ENCODE measurements around the gene TRAPPC12. TPM values are rescaled to one million over a fixed set of nuclear protein-coding genes. Genes with fewer than 3 reads are reported as not detected.

Gene TRAPPC12
- total RNA-seq, 2 donors from 2014 or later = 66.5 to 80.4 TPM

DNA sequence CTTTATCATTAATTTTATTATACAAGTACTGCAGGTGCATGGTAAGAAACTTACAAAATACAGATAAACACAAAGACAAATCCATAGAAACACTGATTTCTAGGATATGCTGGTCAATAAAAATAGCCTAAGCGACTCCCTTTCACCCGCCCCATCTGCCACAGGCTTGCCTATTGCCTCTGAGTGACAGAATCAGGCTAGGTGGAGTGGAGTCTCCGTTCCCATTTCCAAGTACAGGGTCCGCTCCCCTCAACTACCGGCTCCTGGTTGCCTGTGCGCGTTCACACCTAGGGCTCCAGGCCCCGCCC, 201 bp upstream of the TRAPPC12 start:
- Mint-ChIP-seq H3K27me3 (no peaks in the 10 kb centered on the region), H3K27ac (peak overlapping the region; percentile 95), H3K4me3 (peak overlapping the region; percentile 92), H3K36me3 (ENCODE audit: low read depth) (peaks cover 3% of the 10 kb centered on the region), H3K4me1 (peaks cover 32% of the 10 kb centered on the region)
- no peak for DNase-seq
- no peak for ATAC-seq
- H3K9me3 ChIP-seq (ENCODE audit: control insufficient read depth, low read length, poor library complexity, severe bottlenecking) = no peaks in the 10 kb centered on the region

GRCh38 chr2:3386448-3386958, 7.0 kb downstream of the TRAPPC12 start:
- peaks cover 8% of the 10 kb centered on the region for H3K36me3 Mint-ChIP-seq (ENCODE audit: low read depth)
- no peak overlapping the region for H3K27ac Mint-ChIP-seq
- DNase-seq = no peak

GRCh38 chr2:3387011-3387410, 7.5 kb downstream of the TRAPPC12 start:
- Mint-ChIP-seq H3K4me3 (no peak overlapping the region), H3K27me3 (no peaks in the 10 kb centered on the region), H3K4me1 (peaks cover 15% of the 10 kb centered on the region), H3K36me3 (ENCODE audit: low read depth) (peaks cover 6% of the 10 kb centered on the region), H3K27ac (no peak overlapping the region)
- no peak for DNase-seq
- no peaks in the 10 kb centered on the region for H3K9me3 ChIP-seq (ENCODE audit: control insufficient read depth, low read length, poor library complexity, severe bottlenecking)
- no peak for ATAC-seq

More at GRCh38 chr2:3386448-3386958, 7.0 kb downstream of the TRAPPC12 start:
- H3K4me3 Mint-ChIP-seq = no peak overlapping the region
- H3K27me3 Mint-ChIP-seq = no peaks in the 10 kb centered on the region
- peaks cover 15% of the 10 kb centered on the region for H3K4me1 Mint-ChIP-seq
- H3K9me3 ChIP-seq (ENCODE audit: control insufficient read depth, low read length, poor library complexity, severe bottlenecking) = no peaks in the 10 kb centered on the region
- no peak for ATAC-seq

DNA sequence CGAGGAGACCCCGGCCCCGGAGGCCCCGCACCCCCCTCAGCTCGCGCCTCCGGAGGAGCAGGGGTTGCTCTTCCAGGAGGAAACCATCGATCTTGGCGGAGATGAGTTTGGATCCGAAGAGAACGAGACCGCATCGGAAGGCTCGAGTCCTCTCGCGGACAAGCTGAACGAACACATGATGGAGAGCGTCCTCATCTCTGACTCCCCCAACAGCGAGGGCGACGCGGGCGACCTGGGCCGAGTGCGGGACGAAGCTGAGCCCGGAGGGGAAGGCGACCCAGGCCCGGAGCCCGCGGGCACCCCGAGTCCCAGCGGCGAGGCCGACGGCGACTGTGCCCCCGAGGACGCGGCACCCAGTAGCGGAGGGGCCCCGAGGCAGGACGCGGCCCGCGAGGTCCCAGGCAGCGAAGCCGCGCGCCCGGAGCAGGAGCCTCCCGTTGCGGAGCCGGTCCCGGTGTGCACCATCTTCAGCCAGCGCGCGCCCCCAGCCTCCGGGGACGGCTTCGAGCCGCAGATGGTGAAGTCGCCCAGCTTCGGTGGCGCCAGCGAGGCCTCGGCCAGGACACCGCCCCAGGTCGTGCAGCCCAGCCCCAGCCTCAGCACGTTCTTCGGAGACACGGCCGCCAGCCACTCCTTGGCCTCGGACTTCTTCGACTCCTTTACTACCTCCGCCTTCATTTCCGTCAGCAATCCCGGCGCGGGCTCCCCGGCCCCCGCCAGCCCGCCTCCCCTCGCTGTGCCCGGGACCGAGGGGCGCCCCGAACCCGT, 8.3 kb downstream of the TRAPPC12 start:
- Mint-ChIP-seq H3K36me3 (ENCODE audit: low read depth) (peaks cover 6% of the 10 kb centered on the region), H3K27ac (no peak overlapping the region), H3K4me3 (no peak overlapping the region), H3K4me1 (peaks cover 17% of the 10 kb centered on the region), H3K27me3 (no peaks in the 10 kb centered on the region)
- DNase-seq (no peak), ATAC-seq (no peak)
- H3K9me3 ChIP-seq (ENCODE audit: control insufficient read depth, low read length, poor library complexity, severe bottlenecking) = no peaks in the 10 kb centered on the region

- Mint-ChIP-seq H3K27ac (no peak overlapping the region), H3K4me1 (peaks cover 17% of the 10 kb centered on the region), H3K4me3 (no peak overlapping the region), H3K36me3 (ENCODE audit: low read depth) (peaks cover 6% of the 10 kb centered on the region), H3K27me3 (no peaks in the 10 kb centered on the region)
- ATAC-seq = no peak
- H3K9me3 ChIP-seq (ENCODE audit: control insufficient read depth, low read length, poor library complexity, severe bottlenecking) = no peaks in the 10 kb centered on the region
- DNase-seq = no peak
These were observed 8.9 kb downstream of the TRAPPC12 start for GRCh38 chr2:3388412-3388738.

DNA sequence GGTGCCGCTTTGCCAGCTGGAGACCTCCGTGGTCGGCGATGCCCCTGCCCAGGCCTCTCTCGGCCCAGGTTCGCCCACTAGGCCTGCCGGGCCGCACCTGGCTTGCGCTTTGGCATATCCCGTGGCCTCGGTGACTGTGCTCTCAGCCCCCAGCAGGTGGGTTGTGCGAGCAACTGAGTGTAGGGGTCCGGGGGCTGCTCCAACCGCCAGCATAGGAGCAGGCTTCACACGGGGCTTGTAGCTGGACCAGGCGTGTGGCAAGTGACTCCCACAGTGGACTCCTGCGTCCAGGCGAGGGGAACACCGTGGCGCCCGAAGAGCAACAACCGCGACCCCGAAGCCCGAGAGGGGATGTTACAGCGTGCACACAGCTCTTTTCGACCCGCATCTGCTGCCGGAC, 9.7 kb downstream of the TRAPPC12 start:
- Mint-ChIP-seq H3K4me3 (no peak overlapping the region), H3K27ac (peak overlapping the region; percentile 29), H3K27me3 (no peaks in the 10 kb centered on the region), H3K36me3 (ENCODE audit: low read depth) (peaks cover 6% of the 10 kb centered on the region), H3K4me1 (peaks cover 17% of the 10 kb centered on the region)
- H3K9me3 ChIP-seq (ENCODE audit: control insufficient read depth, low read length, poor library complexity, severe bottlenecking) = no peaks in the 10 kb centered on the region
- DNase-seq (no peak), ATAC-seq (no peak)

- Mint-ChIP-seq H3K27ac (no peak overlapping the region), H3K4me1 (peaks cover 17% of the 10 kb centered on the region), H3K27me3 (no peaks in the 10 kb centered on the region), H3K36me3 (ENCODE audit: low read depth) (peaks cover 6% of the 10 kb centered on the region), H3K4me3 (no peak overlapping the region)
- DNase-seq = no peak
- no peaks in the 10 kb centered on the region for H3K9me3 ChIP-seq (ENCODE audit: control insufficient read depth, low read length, poor library complexity, severe bottlenecking)
- no peak for ATAC-seq
These were observed 10.5 kb downstream of the TRAPPC12 start for GRCh38 chr2:3390041-3390440.

- ATAC-seq (no peak), DNase-seq (no peak)
- Mint-ChIP-seq H3K4me3 (no peak overlapping the region), H3K4me1 (peaks cover 13% of the 10 kb centered on the region), H3K36me3 (ENCODE audit: low read depth) (peaks cover 4% of the 10 kb centered on the region), H3K27ac (no peak overlapping the region), H3K27me3 (no peaks in the 10 kb centered on the region)
- H3K9me3 ChIP-seq (ENCODE audit: control insufficient read depth, low read length, poor library complexity, severe bottlenecking) = peaks cover 9% of the 10 kb centered on the region
These were observed 12.7 kb downstream of the TRAPPC12 start for GRCh38 chr2:3392216-3392615.

DNA sequence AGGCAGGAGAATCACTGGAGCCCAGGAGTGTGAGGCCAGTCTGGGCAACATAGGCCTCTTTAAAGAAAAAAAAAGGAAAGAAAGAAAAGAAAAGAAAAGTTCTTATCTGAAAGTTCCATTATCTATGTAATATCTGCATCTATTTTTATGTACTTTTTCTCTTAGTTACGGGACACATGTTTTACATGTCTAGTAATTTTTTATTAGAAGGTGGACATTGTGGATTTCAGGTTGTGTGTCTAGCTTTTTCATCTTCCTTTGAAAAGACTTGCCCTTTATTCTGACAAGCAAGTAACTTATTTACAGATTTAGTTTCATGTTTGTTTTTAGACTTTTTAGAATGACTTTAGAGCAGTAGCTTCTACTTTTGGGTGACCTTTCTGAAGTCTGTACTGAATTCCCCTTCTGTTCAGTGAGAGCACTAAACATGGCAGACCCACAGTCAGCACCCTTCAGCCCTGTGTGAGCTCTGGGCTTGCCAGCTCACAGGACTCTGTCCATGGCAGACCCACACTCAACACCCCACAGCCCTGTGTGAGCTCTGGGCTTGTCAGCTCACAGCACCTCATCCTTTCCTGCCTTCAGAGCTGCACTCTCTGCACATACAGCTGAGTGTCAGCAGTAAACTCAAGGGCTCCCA, 17.5 kb downstream of the TRAPPC12 start:
- H3K4me1 Mint-ChIP-seq = peaks cover 10% of the 10 kb centered on the region
- H3K27me3 Mint-ChIP-seq = no peaks in the 10 kb centered on the region
- H3K9me3 ChIP-seq (ENCODE audit: control insufficient read depth, low read length, poor library complexity, severe bottlenecking) = peaks cover 11% of the 10 kb centered on the region
- ATAC-seq = no peak
- no peak overlapping the region for H3K4me3 Mint-ChIP-seq
- no peak overlapping the region for H3K27ac Mint-ChIP-seq
- DNase-seq = no peak
- peaks cover 3% of the 10 kb centered on the region for H3K36me3 Mint-ChIP-seq (ENCODE audit: low read depth)

DNA sequence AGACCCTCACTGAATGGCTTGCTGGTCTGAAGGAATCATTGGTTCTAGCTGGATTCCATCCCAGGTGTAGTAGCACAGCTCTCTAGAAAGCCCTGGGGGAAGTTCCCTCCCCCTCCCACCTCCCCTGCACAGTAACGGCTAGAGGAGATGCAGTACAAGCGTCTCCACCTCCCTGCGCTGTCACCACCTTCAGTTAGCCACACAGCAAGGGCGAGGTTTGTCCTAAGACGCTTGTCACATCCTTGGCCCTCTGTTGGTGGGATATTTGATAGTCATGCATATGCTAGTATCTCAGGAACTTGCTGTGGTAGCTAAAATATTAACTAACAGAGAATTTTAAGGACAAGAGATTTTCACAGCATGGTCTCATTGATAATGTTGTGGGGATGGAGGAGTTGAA, 19.4 kb downstream of the TRAPPC12 start:
- ATAC-seq (no peak), DNase-seq (no peak)
- H3K4me3 Mint-ChIP-seq = no peak overlapping the region
- peaks cover 11% of the 10 kb centered on the region for H3K9me3 ChIP-seq (ENCODE audit: control insufficient read depth, low read length, poor library complexity, severe bottlenecking)
- no peak overlapping the region for H3K27ac Mint-ChIP-seq
- peaks cover 9% of the 10 kb centered on the region for H3K4me1 Mint-ChIP-seq
- peaks cover 3% of the 10 kb centered on the region for H3K36me3 Mint-ChIP-seq (ENCODE audit: low read depth)
- no peaks in the 10 kb centered on the region for H3K27me3 Mint-ChIP-seq

GRCh38 chr2:3399381-3399780, 19.9 kb downstream of the TRAPPC12 start:
- Mint-ChIP-seq H3K4me3 (no peak overlapping the region), H3K27ac (no peak overlapping the region), H3K36me3 (ENCODE audit: low read depth) (peaks cover 3% of the 10 kb centered on the region), H3K27me3 (no peaks in the 10 kb centered on the region), H3K4me1 (peaks cover 11% of the 10 kb centered on the region)
- H3K9me3 ChIP-seq (ENCODE audit: control insufficient read depth, low read length, poor library complexity, severe bottlenecking) = peaks cover 11% of the 10 kb centered on the region
- DNase-seq (no peak), ATAC-seq (no peak)

- Mint-ChIP-seq H3K27ac (no peak overlapping the region), H3K4me1 (peaks cover 15% of the 10 kb centered on the region), H3K36me3 (ENCODE audit: low read depth) (peaks cover 3% of the 10 kb centered on the region), H3K4me3 (no peak overlapping the region), H3K27me3 (no peaks in the 10 kb centered on the region)
- DNase-seq = no peak
- peaks cover 11% of the 10 kb centered on the region for H3K9me3 ChIP-seq (ENCODE audit: control insufficient read depth, low read length, poor library complexity, severe bottlenecking)
- ATAC-seq = no peak
These were observed 20.3 kb downstream of the TRAPPC12 start for GRCh38 chr2:3399829-3400228.

DNA sequence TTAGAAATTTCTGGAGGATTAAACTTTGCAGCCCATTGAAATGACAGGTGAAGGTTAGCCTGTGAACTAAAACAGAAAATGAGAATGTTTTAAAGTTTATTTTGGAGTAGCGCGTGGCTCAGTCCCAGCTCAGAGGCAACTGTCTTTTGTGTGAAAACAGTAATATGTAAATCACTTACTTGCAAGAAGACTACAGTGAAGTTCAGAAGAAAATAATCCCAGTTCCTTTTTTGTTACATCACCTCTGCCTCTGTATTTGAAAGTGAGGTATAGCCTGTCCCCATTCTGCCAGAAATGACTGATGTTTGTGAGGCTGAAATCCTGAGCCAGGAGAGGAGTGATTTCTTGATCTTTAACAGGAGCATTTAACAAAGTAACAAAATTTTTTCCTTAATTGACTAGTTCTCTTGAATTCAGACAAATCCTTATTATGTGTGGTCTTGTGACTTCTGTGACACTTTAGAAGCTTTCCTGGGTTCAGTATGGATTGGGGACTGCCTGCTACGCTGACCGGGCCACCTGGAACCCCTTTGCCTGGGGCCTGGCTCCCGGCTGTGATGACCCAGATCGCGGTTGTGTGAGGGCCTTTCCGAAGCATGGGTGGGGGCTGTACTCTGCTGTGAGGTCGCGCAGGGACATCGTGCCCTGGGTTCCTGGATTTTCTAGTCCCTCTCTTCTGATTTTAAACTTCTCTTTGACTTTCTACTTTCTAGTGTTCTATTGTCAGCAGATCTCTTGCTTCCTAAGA, 24.3 kb downstream of the TRAPPC12 start:
- H3K36me3 Mint-ChIP-seq (ENCODE audit: low read depth) = peaks cover 4% of the 10 kb centered on the region
- H3K4me3 Mint-ChIP-seq = no peak overlapping the region
- ATAC-seq (no peak), DNase-seq (no peak)
- no peaks in the 10 kb centered on the region for H3K9me3 ChIP-seq (ENCODE audit: control insufficient read depth, low read length, poor library complexity, severe bottlenecking)
- no peaks in the 10 kb centered on the region for H3K27me3 Mint-ChIP-seq
- H3K4me1 Mint-ChIP-seq = peaks cover 17% of the 10 kb centered on the region
- H3K27ac Mint-ChIP-seq = peak overlapping the region; percentile 43
